Choroid plexus epithelial cell (primary cell): ENCODE results near the gene KCTD20.

Experiments
- DNase-seq: peaks from one replicate; pipeline ENCODE4 v3.0.0-alpha.2; 2010; ENCODE audit warnings: low read depth
- H3K4me3 ChIP-seq: 2 replicates; pipeline ENCODE4 v1.5.1; 2011; ENCODE audit warnings: low read depth, mild to moderate bottlenecking, control low read depth, low read length, moderate library complexity
- CTCF ChIP-seq: conservative IDR thresholded peaks from 2 replicates; pipeline ENCODE4 v1.5.1; 2011; ENCODE audit warnings: low read depth, mild to moderate bottlenecking, control low read depth, inconsistent platforms, low read length, moderate library complexity

The KCTD20 gene

GRCh38 chr6:36505744-36506534 is 63.1 kb downstream of the KCTD20 start:
- TF ChIP-seq CTCF: no peak
- no peak for DNase-seq

GRCh38 chr6:36506611-36507010 is 63.8 kb downstream of the KCTD20 start:
- DNase-seq: no peak
- no peak for TF ChIP-seq CTCF
- H3K4me3 ChIP-seq: no peak overlapping the region

More at GRCh38 chr6:36505744-36506534, 63.1 kb downstream of the KCTD20 start:
- no peak overlapping the region for H3K4me3 ChIP-seq

- no peak overlapping the region for H3K4me3 ChIP-seq
- no peak for TF ChIP-seq CTCF
- no peak for DNase-seq
Measured at GRCh38 chr6:36508532-36508931, 65.7 kb downstream of the KCTD20 start.

- DNase-seq: no peak
- TF ChIP-seq CTCF: no peak
- no peak overlapping the region for H3K4me3 ChIP-seq
Measured at GRCh38 chr6:36510365-36510764, 67.6 kb downstream of the KCTD20 start.

GRCh38 chr6:36514554-36515456 is 72.0 kb downstream of the KCTD20 start:
- no peak overlapping the region for H3K4me3 ChIP-seq
- no peak for DNase-seq
- TF ChIP-seq CTCF: no peak

- DNase-seq: no peak
- no peak overlapping the region for H3K4me3 ChIP-seq
- TF ChIP-seq CTCF: no peak
Measured at GRCh38 chr6:36515844-36516243, 73.0 kb downstream of the KCTD20 start.
